Endodermal cell (in vitro differentiated cells): ENCODE results near the gene CLCNKA. TPM values are rescaled to one million over a fixed set of nuclear protein-coding genes. Genes with fewer than 3 reads are reported as not detected.
"Not testable (repeated sequence)": the region's sequence is repeated elsewhere in the genome, so short reads cannot be mapped to it uniquely, and the experiment has no call there.

ENCODE experiments used
- DNase-seq: peaks from one replicate; pipeline ENCODE4 v3.0.0-alpha.2; 2017
- H3K27ac ChIP-seq: 2 replicates; pipeline ENCODE4 v1.5.1; 2013; ENCODE audit warnings: mild to moderate bottlenecking, low read depth, low read length, moderate library complexity
- H3K27me3 ChIP-seq: 2 replicates; pipeline ENCODE4 v1.6.1; 2013; ENCODE audit warnings: mild to moderate bottlenecking, low read length, moderate library complexity; ENCODE audit not compliant: insufficient read depth, control insufficient read depth, poor library complexity, severe bottlenecking
- H3K36me3 ChIP-seq: 2 replicates; pipeline ENCODE4 v1.7.0; 2013; ENCODE audit warnings: mild to moderate bottlenecking, low read length, moderate library complexity; ENCODE audit not compliant: control insufficient read depth, insufficient read depth
- H3K4me1 ChIP-seq: one replicate; pipeline ENCODE4 v1.7.0; 2013; ENCODE audit warnings: low read length; ENCODE audit not compliant: control insufficient read depth, insufficient read depth
- H3K4me3 ChIP-seq: 2 replicates; pipeline ENCODE4 v1.5.1; 2013; ENCODE audit warnings: mild to moderate bottlenecking, low read length, moderate library complexity
- H3K9ac ChIP-seq: 2 replicates; pipeline ENCODE4 v1.6.1; 2013; ENCODE audit warnings: mild to moderate bottlenecking, low read length, moderate library complexity; ENCODE audit not compliant: poor library complexity, severe bottlenecking; ENCODE audit errors: extremely low read depth
- H3K9me3 ChIP-seq: 2 replicates; pipeline ENCODE4 v1.6.1; 2013; ENCODE audit warnings: mild to moderate bottlenecking, low read length, moderate library complexity; ENCODE audit not compliant: control insufficient read depth
- H3K27ac Mint-ChIP-seq: 2 replicates; pipeline ENCODE4 v1.8.0; 2020; ENCODE audit warnings: mixed read lengths
- H3K27me3 Mint-ChIP-seq: 2 replicates; pipeline ENCODE4 v1.8.0; 2021; ENCODE audit warnings: mild to moderate bottlenecking, mixed read lengths; ENCODE audit not compliant: insufficient read depth
- H3K36me3 Mint-ChIP-seq: 2 replicates; pipeline ENCODE4 v1.8.0; 2020; ENCODE audit warnings: low read depth, mixed read lengths
- H3K4me1 Mint-ChIP-seq: 2 replicates; pipeline ENCODE4 v1.8.0; 2020; ENCODE audit warnings: mixed read lengths
- H3K4me3 Mint-ChIP-seq: 2 replicates; pipeline ENCODE4 v1.8.0; 2020; ENCODE audit warnings: mild to moderate bottlenecking, moderate library complexity, mixed read lengths
- H3K9me3 Mint-ChIP-seq: 2 replicates; pipeline ENCODE4 v1.8.0; 2020; ENCODE audit warnings: mild to moderate bottlenecking, mixed read lengths
- WGBS, 2 experiments: methylation state at CpG; one replicate each; pipeline versions ENCODE4 v1.1.5 to v1.1.7; 2013; ENCODE audit warnings: missing lambda C conversion rate in 2 of 2, mixed read lengths in 1 of 2; ENCODE audit not compliant: insufficient coverage in 1 of 2, insufficient read length in 1 of 2; 5-methylcytosine and 5-hydroxymethylcytosine counted together
- total RNA-seq, 2 donors: library from RNA; stranded (reverse); fragmentation: NEBNext Ultra II Directional in 1 of 2; extraction: Animal tissue kit (Norgen Biotek cat#: 25700) in 1 of 2; gene quantifications; 2 replicates in 1 of 2; 3 replicates in 1 of 2; pipeline ENCODE4 v1.2.1, GENCODE V29; 2021
- TF ChIP-seq, protein P1 (sequence below): fragments of 200-600 bp; sonication (generic); conservative IDR thresholded peaks from 2 replicates; pipeline ENCODE4 v1.5.0; 2021; ENCODE audit warnings: antibody characterized with exemption, mild to moderate bottlenecking

Gene CLCNKA
- total RNA-seq, 2 donors from 2014 or later: 3.2 to 3.5 TPM

DNA sequence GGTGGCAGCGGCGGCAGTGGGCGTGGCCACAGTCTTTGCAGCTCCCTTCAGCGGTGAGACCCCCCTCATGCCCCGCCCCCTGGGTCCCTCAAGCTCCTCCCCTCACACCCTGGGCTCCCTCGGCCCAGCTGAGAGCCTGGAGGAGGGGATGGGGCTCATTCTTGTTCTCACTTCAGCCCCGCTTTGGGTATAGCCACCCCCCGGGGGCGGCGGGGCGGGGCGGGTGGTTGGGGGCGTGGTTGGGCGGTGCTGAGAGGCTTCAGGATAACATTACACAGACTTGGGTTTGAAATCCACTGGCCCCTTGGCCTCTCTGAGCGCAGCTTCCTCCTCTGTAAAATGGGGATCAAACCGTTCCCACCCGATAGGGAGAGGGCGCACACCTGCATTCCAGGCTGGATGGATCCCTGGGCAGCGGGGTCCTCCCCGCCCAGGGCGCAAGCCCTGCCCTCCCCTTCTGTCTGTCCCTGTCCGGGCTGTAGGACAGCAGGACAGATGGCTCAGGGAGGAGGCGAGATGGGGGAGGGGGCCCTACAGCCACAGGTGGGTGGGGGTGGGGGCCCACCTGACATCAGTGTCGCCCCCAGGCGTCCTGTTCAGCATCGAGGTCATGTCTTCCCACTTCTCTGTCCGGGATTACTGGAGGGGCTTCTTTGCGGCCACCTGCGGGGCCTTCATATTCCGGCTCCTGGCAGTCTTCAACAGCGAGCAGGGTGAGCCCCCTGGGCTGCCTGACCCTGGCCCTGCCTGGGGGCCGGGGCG, 5.1 kb downstream of the CLCNKA start:
- H3K4me1 ChIP-seq: no peaks in the 10 kb centered on the region
- no peaks in the 10 kb centered on the region for H3K9me3 ChIP-seq
- no peak overlapping the region for H3K27ac Mint-ChIP-seq
- H3K27ac ChIP-seq: no peak overlapping the region
- peak; percentile 99 for DNase-seq
- peaks cover 37% of the 10 kb centered on the region for H3K27me3 Mint-ChIP-seq
- 8 to 26% methylated on average over 6 to 33 of the region's 33 CpGs for WGBS, 2 experiments
- peak overlapping the region; percentile 41 for H3K4me3 Mint-ChIP-seq
- H3K27me3 ChIP-seq: no peaks in the 10 kb centered on the region
- no peaks in the 10 kb centered on the region for H3K36me3 ChIP-seq
- H3K36me3 Mint-ChIP-seq: no peaks in the 10 kb centered on the region
- peak overlapping the region; percentile 64 for H3K4me3 ChIP-seq
- peaks cover 6% of the 10 kb centered on the region for H3K4me1 Mint-ChIP-seq
- no peak overlapping the region for H3K9ac ChIP-seq
- TF ChIP-seq, protein P1, sequence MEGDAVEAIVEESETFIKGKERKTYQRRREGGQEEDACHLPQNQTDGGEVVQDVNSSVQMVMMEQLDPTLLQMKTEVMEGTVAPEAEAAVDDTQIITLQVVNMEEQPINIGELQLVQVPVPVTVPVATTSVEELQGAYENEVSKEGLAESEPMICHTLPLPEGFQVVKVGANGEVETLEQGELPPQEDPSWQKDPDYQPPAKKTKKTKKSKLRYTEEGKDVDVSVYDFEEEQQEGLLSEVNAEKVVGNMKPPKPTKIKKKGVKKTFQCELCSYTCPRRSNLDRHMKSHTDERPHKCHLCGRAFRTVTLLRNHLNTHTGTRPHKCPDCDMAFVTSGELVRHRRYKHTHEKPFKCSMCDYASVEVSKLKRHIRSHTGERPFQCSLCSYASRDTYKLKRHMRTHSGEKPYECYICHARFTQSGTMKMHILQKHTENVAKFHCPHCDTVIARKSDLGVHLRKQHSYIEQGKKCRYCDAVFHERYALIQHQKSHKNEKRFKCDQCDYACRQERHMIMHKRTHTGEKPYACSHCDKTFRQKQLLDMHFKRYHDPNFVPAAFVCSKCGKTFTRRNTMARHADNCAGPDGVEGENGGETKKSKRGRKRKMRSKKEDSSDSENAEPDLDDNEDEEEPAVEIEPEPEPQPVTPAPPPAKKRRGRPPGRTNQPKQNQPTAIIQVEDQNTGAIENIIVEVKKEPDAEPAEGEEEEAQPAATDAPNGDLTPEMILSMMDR: peak; percentile 16
- H3K9me3 Mint-ChIP-seq: no peaks in the 10 kb centered on the region

DNA sequence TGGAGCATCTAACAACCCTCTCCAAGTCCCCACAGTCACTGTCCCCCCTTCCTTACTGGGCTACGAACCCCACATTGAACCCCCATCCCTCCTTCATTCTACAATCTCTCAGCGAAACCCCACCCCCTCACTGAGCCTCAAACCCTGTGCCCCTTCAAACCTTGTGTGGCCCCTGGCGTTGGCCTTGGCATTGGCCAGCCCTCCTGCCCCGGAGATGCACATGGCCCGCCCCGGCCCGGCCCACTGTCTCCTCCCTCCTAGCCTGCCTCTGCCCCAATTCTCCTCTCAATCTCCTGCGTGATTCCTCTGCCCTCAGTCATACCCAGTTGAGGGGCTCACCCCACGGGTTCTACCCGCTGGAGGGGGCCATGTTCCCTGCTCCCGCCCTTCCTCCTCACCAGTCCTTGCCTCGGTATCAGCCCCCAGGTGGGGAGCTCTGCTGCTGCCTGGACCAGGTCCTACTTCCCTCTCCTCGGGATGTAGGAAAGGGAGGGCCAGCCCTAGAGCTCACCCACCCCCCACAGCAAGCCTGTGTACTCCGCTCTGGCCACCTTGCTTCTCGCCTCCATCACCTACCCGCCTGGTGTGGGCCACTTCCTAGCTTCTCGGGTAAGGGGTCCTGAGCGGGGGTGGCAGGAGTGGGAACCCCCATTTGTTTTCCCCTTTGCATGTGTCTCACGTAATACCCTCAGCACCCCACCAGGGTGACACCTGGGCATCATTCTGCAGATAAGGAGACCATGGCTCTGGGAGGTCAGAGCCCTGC, 6.6 kb downstream of the CLCNKA start:
- no peaks in the 10 kb centered on the region for H3K9me3 ChIP-seq
- H3K36me3 ChIP-seq: no peaks in the 10 kb centered on the region
- Mint-ChIP-seq H3K27me3 (peaks cover 26% of the 10 kb centered on the region), H3K36me3 (no peaks in the 10 kb centered on the region), H3K27ac (no peak overlapping the region), H3K9me3 (no peaks in the 10 kb centered on the region), H3K4me1 (peaks cover 9% of the 10 kb centered on the region), H3K4me3 (no peak overlapping the region)
- 87 to 92% methylated on average over 8 to 19 of the region's 19 CpGs for WGBS, 2 experiments
- no peak overlapping the region for H3K9ac ChIP-seq
- no peaks in the 10 kb centered on the region for H3K27me3 ChIP-seq
- no peak overlapping the region for H3K4me3 ChIP-seq
- TF ChIP-seq, protein P1: peak; percentile 38
- DNase-seq: no peak
- H3K27ac ChIP-seq: no peak overlapping the region
- H3K4me1 ChIP-seq: no peaks in the 10 kb centered on the region

DNA sequence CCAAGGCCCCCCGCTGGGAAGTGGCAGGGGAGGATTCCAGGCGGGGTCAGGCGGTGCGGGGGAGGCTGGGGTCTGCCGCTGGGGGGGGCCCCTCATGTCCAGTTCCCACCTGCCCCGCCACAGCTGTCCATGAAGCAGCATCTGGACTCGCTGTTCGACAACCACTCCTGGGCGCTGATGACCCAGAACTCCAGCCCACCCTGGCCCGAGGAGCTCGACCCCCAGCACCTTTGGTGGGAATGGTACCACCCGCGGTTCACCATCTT, 7.1 kb downstream of the CLCNKA start:
- H3K27me3 Mint-ChIP-seq: peaks cover 24% of the 10 kb centered on the region
- 90% methylated on average over 13 of the region's 13 CpGs; no CpG with 5 or more reads in 1 of the 2 experiments for WGBS, 2 experiments
- not testable (repeated sequence) for H3K4me3 ChIP-seq, H3K27ac Mint-ChIP-seq, H3K36me3 Mint-ChIP-seq, H3K9ac ChIP-seq, H3K4me1 ChIP-seq, H3K4me1 Mint-ChIP-seq, H3K27me3 ChIP-seq, DNase-seq, H3K9me3 ChIP-seq, H3K4me3 Mint-ChIP-seq, H3K27ac ChIP-seq, H3K9me3 Mint-ChIP-seq, H3K36me3 ChIP-seq
